ENCODE data around the gene ERGIC3.

The ERGIC3 gene

DNA sequence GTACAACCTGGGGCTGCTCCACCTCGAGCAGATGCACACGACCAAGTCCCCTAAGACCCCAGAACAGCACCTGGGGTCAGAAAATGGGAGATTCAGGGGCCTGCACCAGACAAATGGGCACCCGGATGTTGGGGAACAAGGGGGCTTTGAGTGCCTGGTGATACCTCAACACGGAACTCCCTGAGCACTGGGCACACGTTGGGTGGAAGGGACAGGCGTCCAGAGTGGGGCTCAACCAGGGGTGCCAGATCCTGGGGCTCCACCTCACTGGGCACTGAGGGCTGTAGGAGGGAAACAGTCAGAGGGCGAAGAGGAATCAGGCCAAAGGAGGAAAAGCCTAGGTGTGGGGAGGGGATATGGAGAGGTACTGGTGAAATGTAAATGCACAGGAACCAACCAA is 40.3 kb downstream of the ERGIC3 start:
- no peak for DNase-seq (ENCODE audit: low read depth in 2 of 2)

DNA sequence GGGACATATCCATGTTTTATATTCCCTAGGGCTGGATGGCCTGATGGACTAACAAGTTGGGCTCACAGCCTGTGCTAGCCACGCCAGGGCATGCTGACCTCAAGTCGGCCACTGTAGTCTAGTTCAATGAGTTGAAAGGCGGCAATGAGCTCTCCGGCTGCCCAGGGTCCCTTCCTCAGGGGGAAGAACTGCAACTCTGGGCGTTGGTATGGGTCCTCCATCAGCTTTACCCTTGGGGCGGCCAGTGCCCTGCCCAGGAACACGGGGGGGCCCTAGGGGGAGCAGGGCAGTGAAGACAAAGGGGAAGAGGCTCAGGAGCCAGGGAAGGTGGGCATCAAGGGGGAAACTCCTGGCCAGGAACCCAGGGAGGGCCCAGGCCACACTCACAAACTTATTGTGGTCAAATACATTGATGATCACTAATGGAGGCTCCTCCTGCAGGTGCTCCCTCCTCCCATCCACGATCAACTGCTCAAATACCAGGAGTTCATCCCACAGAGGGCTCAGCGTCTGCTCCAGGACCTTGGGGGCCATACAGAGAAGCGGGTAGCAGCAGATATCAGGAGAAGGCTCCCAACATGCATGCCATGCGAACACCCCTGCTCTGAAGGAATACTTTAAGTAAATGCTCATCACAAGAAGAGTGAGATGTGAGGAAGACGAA is 41.0 kb downstream of the ERGIC3 start:
- no peak for DNase-seq (ENCODE audit: low read depth in 2 of 2)
- no peak overlapping the region for H3K4me3 ChIP-seq (replicated peaks in 1 of 2; ENCODE audit: low read depth in 2 of 2, low read length in 2 of 2)
- TF ChIP-seq, protein P1, sequence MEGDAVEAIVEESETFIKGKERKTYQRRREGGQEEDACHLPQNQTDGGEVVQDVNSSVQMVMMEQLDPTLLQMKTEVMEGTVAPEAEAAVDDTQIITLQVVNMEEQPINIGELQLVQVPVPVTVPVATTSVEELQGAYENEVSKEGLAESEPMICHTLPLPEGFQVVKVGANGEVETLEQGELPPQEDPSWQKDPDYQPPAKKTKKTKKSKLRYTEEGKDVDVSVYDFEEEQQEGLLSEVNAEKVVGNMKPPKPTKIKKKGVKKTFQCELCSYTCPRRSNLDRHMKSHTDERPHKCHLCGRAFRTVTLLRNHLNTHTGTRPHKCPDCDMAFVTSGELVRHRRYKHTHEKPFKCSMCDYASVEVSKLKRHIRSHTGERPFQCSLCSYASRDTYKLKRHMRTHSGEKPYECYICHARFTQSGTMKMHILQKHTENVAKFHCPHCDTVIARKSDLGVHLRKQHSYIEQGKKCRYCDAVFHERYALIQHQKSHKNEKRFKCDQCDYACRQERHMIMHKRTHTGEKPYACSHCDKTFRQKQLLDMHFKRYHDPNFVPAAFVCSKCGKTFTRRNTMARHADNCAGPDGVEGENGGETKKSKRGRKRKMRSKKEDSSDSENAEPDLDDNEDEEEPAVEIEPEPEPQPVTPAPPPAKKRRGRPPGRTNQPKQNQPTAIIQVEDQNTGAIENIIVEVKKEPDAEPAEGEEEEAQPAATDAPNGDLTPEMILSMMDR (IDR thresholded peaks at IDR 0.05; ENCODE audit: low read depth, low read length): no peak

More for the DNA sequence above, 40.3 kb downstream of the ERGIC3 start:
- TF ChIP-seq, protein P1 (IDR thresholded peaks at IDR 0.05; ENCODE audit: low read depth, low read length): no peak
- H3K4me3 ChIP-seq (replicated peaks in 1 of 2; ENCODE audit: low read depth in 2 of 2, low read length in 2 of 2): no peak overlapping the region

DNA sequence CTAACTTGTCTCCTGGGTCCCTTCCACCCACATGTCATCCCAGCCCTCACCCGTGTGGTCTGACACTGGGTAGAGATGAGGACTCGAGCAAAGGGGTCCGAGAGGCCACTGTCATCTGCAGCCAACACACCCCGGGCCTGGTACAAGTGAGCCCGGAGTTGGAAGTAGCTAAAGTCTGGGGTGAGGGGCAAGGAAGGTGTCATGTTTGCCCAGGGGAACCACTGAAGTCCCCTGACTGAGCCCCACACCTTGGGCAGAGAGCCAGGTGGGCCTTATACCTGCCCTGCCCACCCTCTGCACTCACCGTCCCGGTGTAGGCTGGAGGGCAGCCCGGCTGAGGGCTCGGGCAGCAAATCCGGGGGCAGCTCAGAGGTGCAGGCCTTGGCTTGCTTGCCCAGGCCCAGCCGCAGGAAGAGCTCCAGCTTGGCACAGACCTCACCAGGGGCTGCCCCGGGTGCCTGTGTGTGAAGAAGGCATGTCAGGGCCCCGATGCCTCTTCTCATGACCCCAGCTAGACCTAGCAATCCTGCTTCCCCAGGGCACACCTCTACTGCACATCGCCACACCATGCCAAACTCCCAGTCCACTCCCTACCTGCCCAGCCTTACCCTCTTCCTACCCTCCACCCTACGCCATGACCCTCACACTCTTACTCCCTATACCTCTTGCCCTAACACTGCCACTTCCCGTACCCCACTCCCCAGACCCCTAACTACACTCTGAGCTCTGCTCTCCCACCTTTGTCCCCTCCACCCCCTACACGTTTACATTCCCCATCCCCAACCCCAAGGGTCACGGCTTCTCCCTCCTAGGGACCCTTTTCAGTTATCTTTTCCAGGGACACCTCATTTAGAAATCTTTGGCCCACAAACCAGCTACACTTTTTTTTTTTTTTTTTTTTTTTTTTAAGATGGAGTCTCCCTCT is 42.0 kb downstream of the ERGIC3 start:
- no peak overlapping the region for H3K4me3 ChIP-seq (replicated peaks in 1 of 2; ENCODE audit: low read depth in 2 of 2, low read length in 2 of 2)
- DNase-seq (ENCODE audit: low read depth in 2 of 2): no peak
- TF ChIP-seq, protein P1 (IDR thresholded peaks at IDR 0.05; ENCODE audit: low read depth, low read length): no peak

DNA sequence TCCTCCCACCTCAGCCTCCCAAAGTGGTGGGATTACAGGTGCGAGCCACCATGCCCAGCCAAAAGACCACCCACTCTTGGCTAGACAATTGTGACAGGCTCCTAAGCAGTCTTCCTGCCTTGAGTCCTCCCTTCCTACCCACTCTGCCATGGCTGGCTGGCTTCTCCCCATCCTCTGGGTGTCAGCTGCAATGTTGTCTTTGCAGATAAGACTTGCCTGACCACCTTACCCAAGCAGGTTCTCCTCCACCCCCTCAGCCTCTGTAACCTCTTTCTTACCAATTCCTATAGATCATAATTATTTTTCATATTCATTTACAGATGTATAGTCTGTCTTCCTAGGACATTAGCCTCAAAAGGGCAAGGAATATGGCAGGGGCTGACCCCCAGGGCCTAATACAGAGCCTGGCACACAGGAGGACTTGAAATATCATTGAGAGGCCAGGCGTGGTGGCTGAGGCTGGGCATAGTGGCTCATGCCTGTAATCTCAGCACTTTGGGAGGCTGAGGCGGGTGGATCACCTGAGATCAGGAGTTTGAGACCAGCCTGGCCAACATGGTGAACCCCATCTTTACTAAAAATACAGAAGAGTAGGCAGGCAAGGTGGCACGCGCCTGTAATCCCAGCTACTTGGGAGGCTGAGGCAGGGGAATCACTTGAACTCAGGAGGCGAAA is 45.0 kb downstream of the ERGIC3 start:
- no peak overlapping the region for H3K4me3 ChIP-seq (replicated peaks in 1 of 2; ENCODE audit: low read depth in 2 of 2, low read length in 2 of 2)
- TF ChIP-seq, protein P1 (IDR thresholded peaks at IDR 0.05; ENCODE audit: low read depth, low read length): no peak
- DNase-seq (ENCODE audit: low read depth in 2 of 2): no peak

DNA sequence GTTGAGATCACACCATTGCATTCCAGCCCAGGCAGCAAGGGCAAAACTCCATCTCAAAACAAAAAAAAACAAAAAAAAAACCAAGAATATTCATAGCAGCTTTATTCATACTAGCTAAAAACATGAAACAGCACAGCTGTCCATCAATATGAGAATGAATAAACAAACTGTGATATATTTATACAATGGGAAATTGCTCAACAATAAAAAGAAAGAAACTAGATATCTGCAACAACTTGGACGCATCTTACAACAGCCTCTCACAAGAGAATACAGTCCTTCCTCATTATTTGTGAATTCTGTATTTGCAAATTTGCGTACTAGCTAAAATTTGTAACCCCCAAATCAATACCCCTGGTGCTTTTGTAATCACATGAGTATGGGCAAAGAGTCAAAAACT is 45.6 kb downstream of the ERGIC3 start:
- TF ChIP-seq, protein P1 (IDR thresholded peaks at IDR 0.05; ENCODE audit: low read depth, low read length): no peak
- H3K4me3 ChIP-seq (replicated peaks in 1 of 2; ENCODE audit: low read depth in 2 of 2, low read length in 2 of 2): no peak overlapping the region
- no peak for DNase-seq (ENCODE audit: low read depth in 2 of 2)

DNA sequence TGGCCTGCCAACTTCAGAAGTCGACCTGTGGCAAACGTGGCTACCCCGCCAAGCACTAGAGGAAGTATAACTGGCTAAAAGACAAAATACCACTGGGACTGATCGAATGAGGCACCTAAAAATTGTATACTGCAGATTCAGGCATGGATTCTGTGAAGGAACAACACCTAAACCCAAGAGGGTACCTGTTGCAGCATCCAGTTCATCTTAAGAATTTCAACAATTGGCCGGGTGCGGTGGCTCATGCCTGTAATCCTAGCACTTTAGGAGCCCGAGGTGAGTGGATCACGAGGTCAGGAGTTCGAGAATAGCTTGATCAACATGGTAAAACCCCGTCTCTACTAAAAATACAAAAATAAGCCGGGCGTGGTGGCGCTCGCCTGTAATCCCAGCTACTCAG is 46.5 kb downstream of the ERGIC3 start:
- DNase-seq (ENCODE audit: low read depth in 2 of 2): no peak
- TF ChIP-seq, protein P1 (IDR thresholded peaks at IDR 0.05; ENCODE audit: low read depth, low read length): no peak
- H3K4me3 ChIP-seq (replicated peaks in 1 of 2; ENCODE audit: low read depth in 2 of 2, low read length in 2 of 2): no peak overlapping the region
